Astrocyte of the spinal cord (primary cell): ENCODE measurements around the gene FARP1.
A peak's percentile ranks its signal among the peaks of the same experiment; 100 is the strongest.

ENCODE experiments used
- DNase-seq: peaks from one replicate; pipeline ENCODE4 v3.0.0; 2011; ENCODE audit warnings: low read depth, low spot score
- H3K4me3 ChIP-seq: 2 replicates; pipeline ENCODE4 v1.5.1; 2011; ENCODE audit warnings: low read depth, mild to moderate bottlenecking, low read length, moderate library complexity
- CTCF ChIP-seq: IDR thresholded peaks from 2 replicates; pipeline ENCODE4 v1.5.1; 2012; ENCODE audit warnings: low read depth, mild to moderate bottlenecking, low read length, inconsistent platforms
- in situ Hi-C: cut with HindIII; loops from 2 replicates; pipeline ENCODE4 v1.10.0; 2017; ENCODE audit warnings: low sequenced_read_pairs

FARP1 gene

GRCh38 chr13:98503175-98504028, 360.5 kb downstream of the FARP1 start:
- no peak for TF ChIP-seq CTCF
- in situ Hi-C loops = no loop called here
- no peak for DNase-seq
- no peak overlapping the region for H3K4me3 ChIP-seq

- peak; percentile 38 for DNase-seq
- no peak overlapping the region for H3K4me3 ChIP-seq
- in situ Hi-C loops = no loop called here
- TF ChIP-seq CTCF = no peak
These were observed 361.1 kb downstream of the FARP1 start for GRCh38 chr13:98504029-98504351.

- in situ Hi-C loops = no loop called here
- TF ChIP-seq CTCF = no peak
- no peak for DNase-seq
- no peak overlapping the region for H3K4me3 ChIP-seq
These were observed 361.6 kb downstream of the FARP1 start for GRCh38 chr13:98504371-98504963.
